ENCODE measurements around the gene SLC18A3.

- TF ChIP-seq, protein P1, sequence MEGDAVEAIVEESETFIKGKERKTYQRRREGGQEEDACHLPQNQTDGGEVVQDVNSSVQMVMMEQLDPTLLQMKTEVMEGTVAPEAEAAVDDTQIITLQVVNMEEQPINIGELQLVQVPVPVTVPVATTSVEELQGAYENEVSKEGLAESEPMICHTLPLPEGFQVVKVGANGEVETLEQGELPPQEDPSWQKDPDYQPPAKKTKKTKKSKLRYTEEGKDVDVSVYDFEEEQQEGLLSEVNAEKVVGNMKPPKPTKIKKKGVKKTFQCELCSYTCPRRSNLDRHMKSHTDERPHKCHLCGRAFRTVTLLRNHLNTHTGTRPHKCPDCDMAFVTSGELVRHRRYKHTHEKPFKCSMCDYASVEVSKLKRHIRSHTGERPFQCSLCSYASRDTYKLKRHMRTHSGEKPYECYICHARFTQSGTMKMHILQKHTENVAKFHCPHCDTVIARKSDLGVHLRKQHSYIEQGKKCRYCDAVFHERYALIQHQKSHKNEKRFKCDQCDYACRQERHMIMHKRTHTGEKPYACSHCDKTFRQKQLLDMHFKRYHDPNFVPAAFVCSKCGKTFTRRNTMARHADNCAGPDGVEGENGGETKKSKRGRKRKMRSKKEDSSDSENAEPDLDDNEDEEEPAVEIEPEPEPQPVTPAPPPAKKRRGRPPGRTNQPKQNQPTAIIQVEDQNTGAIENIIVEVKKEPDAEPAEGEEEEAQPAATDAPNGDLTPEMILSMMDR (IDR thresholded peaks at IDR 0.05): no peak
- TF ChIP-seq, protein P2, sequence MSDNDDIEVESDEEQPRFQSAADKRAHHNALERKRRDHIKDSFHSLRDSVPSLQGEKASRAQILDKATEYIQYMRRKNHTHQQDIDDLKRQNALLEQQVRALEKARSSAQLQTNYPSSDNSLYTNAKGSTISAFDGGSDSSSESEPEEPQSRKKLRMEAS (IDR thresholded peaks at IDR 0.05; ENCODE audit: low read depth): no peak
- TF ChIP-seq TAF1 (IDR thresholded peaks at IDR 0.05; ENCODE audit: borderline replicate concordance, low read depth, low read length) (no peak), NFIC (IDR thresholded peaks at IDR 0.05; ENCODE audit: borderline replicate concordance) (no peak), SIN3A (IDR thresholded peaks at IDR 0.05; ENCODE audit: borderline replicate concordance, low read depth, low read length) (no peak), RAD21 (IDR thresholded peaks at IDR 0.05; ENCODE audit: low read length) (no peak)
Measured at GRCh38 chr10:49616421-49617101, 6.5 kb downstream of the SLC18A3 start.
